ENCODE results near the gene ADPRH. TPM values are rescaled to one million over a fixed set of nuclear protein-coding genes. Genes with fewer than 3 reads are reported as not detected.

ADPRH gene
- total and polyA plus RNA-seq, 11 donors = 5.0 to 17.5 (median 11.5) TPM

- no peak for ATAC-seq
- Histone ChIP-seq H3K4me1 (no peaks in the 10 kb centered on the region), H3K36me3 (no peaks in the 10 kb centered on the region), H3K9me3 (no peaks in the 10 kb centered on the region), H3K27ac (no peak overlapping the region), H3K27me3 (no peaks in the 10 kb centered on the region), H3K4me3 (no peak overlapping the region)
- intact Hi-C loops (cut with DNase I) = no loop called here
- no peak for DNase-seq
- TF ChIP-seq POLR2A (IDR thresholded peaks at IDR 0.05) = no peak
- TF ChIP-seq CTCF (IDR thresholded peaks at IDR 0.05) = no peak
- WGBS, 4 donors = 87 to 95% (median 90%) methylated on average over 4 of the region's 4 CpGs
Observed at GRCh38 chr3:119613872-119614271, 34.6 kb downstream of the ADPRH start.

- Histone ChIP-seq H3K36me3 (no peaks in the 10 kb centered on the region), H3K4me3 (no peak overlapping the region), H3K27me3 (no peaks in the 10 kb centered on the region), H3K9me3 (no peaks in the 10 kb centered on the region), H3K4me1 (no peaks in the 10 kb centered on the region), H3K27ac (no peak overlapping the region)
- TF ChIP-seq POLR2A (IDR thresholded peaks at IDR 0.05) (no peak), CTCF (IDR thresholded peaks at IDR 0.05) (no peak)
- ATAC-seq (no peak), DNase-seq (no peak)
- intact Hi-C loops (cut with DNase I) = no loop called here
- WGBS, 4 donors = 75 to 93% (median 84%) methylated on average over 4 of the region's 4 CpGs
Observed at GRCh38 chr3:119616056-119616455, 36.8 kb downstream of the ADPRH start.

GRCh38 chr3:119619094-119619493, 39.8 kb downstream of the ADPRH start:
- intact Hi-C loops (cut with DNase I) = no loop called here
- no peaks in the 10 kb centered on the region for H3K4me1 ChIP-seq
- no peaks in the 10 kb centered on the region for H3K36me3 ChIP-seq
- no peaks in the 10 kb centered on the region for H3K27me3 ChIP-seq
- DNase-seq (no peak), ATAC-seq (peak in 1 of 4 donors; percentile 44)
- H3K27ac ChIP-seq = no peak overlapping the region
- 73 to 78% (median 76%) methylated on average over 7 of the region's 7 CpGs for WGBS, 4 donors
- peak overlapping the region in 1 of 12 donors; percentile 1 for H3K4me3 ChIP-seq
- H3K9me3 ChIP-seq = no peaks in the 10 kb centered on the region
- no peak for TF ChIP-seq POLR2A (IDR thresholded peaks at IDR 0.05)
- TF ChIP-seq CTCF (IDR thresholded peaks at IDR 0.05) = no peak

GRCh38 chr3:119620899-119621298, 41.6 kb downstream of the ADPRH start:
- H3K9me3 ChIP-seq = no peaks in the 10 kb centered on the region
- 87 to 96% (median 93%) methylated on average over 5 of the region's 5 CpGs for WGBS, 4 donors
- ATAC-seq (no peak), DNase-seq (no peak)
- H3K36me3 ChIP-seq = no peaks in the 10 kb centered on the region
- peaks cover 0 to 8% (median 0%) of the 10 kb centered on the region in 12 donors for H3K4me1 ChIP-seq
- H3K27me3 ChIP-seq = no peaks in the 10 kb centered on the region
- TF ChIP-seq CTCF (IDR thresholded peaks at IDR 0.05) = no peak
- no peak for TF ChIP-seq POLR2A (IDR thresholded peaks at IDR 0.05)
- intact Hi-C loops (cut with DNase I) = loop anchor here in 1 of 10 donors (5.0 kb wide), 1 partner anchor 419 kb away; no protein-coding TSS in a partner anchor
- no peak overlapping the region for H3K27ac ChIP-seq
- no peak overlapping the region for H3K4me3 ChIP-seq
